HPDE6-E6E7 (cell line): ENCODE results near the gene ILF2.
A peak's percentile ranks its signal among the peaks of the same experiment; 100 is the strongest.
"Not testable (repeated sequence)": the region's sequence is repeated elsewhere in the genome, so short reads cannot be mapped to it uniquely, and the experiment has no call there.

Source experiments
- DNase-seq: peaks from one replicate; pipeline ENCODE4 v3.0.0; 2011; ENCODE audit warnings: missing footprints; ENCODE audit errors: extremely low spot score

ILF2 gene

DNA sequence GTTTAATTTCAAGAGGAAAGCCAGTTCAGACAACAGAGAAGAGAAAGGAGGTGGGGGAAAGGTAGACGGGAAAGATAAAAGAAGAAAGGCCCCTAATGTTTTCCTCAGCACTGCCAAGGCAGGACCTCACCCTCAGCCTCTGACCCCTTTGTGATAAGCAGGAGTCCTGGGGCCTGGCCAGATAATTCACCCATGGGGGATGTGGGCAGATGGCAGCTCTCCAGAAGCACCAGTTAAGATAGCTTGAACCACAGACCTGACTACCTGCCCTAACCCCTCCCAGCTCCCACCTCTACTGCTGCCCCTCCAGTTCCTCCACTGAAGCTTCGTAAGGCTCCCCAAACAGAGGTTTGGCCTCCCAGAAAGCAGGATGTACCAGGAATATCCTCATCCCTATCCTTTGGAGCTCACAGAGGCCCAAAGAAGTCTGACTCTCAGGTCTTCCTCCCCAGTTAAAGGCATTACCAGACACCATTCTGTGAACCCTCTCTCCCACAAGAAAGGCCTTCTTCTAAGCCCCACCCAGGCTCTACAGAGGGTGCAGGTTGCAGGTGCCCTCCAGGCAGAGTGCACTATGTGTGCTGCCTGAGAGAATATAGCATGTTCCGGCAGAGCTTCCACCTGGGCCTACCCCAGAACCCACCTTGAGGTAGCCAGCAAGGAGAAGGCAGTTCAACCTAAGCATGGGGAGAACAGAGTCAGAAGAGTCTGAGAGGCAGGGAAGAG, 21.5 kb downstream of the ILF2 start:
- no peak for DNase-seq

DNA sequence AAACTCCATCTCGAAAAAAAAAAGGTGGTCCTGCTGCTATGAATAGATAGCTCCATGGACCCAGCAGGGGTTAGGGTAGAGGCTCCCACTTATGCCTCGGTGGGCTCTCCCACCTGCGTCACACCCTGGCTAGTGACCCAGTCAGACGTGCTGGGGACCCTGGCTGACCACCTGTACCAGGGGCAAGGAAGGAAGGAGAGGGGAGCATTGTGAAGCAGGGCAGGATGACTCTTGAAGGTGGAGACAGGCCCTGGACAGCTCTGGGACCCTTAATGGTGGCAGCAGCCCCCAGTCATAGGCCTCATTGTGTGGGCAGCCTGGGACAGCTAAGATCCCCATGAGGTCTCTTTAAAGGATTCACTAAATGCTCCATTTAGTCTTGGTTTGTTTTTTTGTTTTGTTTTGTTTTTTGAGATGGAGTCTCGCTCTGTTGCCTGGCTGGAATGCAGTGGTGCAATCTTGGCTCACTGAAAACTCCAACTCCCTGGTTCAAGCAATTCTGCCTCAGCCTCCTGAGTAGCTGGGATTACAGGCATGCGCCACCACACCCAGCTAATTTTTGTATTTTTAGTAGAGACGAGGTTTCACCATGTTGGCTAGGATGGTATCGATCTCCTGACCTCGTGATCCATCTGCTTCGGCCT, 22.7 kb downstream of the ILF2 start:
- no peak for DNase-seq

DNA sequence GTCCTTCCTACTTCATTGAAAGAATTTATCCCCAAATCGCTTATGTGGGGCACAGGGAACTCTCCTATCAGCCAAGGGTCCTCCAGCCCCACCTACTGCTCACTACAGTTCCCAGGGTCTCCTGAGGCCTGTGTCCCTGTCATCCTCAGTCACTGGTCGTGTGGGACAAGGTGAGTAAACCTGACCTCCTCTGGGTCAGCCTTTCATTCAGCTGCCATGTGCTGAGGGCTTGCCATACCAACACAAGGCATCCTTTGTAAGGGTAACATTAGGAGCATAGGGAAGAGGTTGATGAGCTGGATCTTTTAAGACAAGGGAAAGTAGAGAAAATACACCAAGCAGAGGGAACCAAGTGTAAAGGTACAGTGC, 23.5 kb downstream of the ILF2 start:
- DNase-seq, result no peak

DNA sequence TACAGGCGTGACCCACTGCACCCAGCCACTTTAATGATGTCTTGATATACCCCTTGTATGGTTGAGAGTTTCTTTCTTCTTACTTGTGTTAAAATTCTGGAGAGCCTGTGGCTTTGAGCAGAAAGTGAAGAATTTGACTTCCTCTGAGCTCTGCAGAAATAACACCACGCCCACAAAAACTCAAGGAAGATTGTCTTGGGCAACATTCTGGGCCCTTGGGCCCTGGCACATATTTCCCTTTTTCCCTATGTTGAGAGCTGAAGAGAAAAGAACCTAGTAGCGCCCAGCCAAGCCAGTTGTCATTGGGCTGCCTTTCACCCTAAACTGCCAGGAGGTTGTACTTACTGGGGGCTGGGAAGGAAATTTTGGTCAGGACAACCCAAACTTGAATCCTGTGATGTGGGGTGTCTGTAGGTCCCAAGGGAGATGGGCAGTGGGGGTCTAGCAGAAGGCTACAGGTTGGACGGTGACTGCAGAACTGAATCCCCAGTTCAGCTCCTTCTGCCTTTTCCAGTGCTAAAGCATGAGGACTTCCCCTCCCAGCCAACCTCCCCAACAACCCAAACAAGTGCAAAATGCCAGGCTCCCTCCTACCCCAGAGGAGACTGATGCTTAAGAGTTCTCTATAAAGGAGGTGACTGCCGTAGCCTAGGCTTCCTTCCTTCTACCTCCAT, 24.0 kb downstream of the ILF2 start:
- DNase-seq, result no peak

DNA sequence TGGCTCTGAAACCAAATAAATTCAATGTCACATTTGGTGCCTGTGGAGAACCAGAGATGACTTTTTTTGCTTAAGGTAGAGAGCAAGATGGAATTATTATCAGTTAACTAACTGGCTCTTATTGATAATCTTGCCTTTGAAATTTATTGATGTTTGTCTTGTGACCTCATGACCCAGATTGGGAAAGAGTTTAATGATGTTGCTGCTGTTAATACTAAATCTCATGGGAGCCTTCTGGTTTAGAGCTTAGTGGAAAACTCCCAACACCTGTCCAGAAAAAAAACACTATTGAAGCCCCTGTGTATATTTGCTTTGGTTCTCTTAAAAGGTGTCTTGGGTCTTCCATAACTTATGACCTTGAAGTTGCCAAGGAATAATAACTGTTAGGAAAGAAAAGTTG, 27.0 kb downstream of the ILF2 start:
- DNase-seq, result no peak

DNA sequence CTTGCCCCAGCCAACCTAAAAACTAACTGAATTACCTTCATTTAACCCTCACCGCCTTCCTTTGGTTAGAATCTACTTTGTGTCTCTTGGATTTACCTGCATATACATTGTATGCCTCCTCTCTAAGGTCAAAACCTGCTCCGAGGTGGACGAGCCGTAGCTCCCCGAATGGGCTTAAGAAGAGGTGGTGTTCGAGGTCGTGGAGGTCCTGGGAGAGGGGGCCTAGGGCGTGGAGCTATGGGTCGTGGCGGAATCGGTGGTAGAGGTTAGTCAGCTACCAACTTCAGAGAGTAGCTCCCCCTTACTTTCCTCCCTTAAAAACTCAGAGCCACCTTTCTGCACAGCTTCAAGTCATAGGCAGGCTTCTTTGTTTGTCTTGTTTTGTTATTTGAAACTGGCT, 27.7 kb downstream of the ILF2 start:
- DNase-seq, result no peak

DNA sequence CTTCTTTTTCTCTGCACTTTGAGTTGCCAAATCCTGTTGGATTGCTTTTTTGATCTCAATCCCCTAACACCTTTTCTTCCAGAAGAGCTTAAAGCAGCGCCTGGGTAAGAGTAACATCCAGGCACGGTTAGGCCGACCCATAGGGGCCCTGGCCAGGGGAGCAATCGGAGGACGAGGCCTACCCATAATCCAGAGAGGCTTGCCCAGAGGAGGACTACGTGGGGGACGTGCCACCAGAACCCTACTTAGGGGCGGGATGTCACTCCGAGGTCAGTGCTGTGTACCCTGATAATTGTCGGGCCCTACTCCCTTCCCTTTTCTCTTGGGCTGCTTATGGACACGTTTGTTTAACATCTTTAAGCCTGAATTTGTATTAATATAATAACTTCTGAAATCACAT, 28.6 kb downstream of the ILF2 start:
- DNase-seq, result no peak

DNA sequence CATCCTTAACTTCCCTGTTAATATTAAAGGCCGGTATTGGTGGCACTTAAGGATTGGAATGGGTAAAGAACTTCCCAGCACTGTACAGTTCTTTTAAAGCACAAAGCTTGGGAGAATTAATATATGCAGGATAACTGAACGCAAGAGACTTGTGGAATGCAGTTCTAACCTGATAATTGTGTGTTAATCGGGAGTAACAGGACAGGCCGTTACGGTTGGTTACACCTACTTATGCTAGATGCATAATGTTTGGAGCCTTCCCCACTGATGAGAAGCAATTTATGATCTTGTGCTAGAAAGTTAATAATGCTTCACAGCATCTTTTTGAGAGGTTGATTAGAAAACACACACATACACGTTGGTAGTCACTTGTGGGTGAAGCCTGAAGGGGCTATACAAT, 29.9 kb downstream of the ILF2 start:
- no peak for DNase-seq

DNA sequence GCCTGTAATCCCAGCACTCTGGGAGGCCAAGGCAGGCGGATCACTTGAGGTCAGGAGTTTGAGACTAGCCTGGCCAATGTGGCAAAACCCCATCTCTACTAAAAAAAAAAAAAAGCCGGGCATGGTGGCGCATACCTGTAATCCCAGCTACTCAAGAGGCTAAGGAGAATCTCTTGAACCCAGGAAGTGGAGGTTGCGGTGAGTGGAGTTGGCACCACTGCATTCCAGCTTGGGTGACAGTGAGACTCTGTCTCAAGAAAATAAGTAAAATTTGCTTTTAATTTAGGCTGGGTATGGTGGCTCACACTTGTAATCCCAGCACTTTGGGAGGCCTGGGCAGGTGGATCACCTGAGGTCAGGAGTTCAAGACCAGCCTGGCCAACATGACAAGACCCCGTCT, 30.6 kb downstream of the ILF2 start:
- DNase-seq, result not testable (repeated sequence)

DNA sequence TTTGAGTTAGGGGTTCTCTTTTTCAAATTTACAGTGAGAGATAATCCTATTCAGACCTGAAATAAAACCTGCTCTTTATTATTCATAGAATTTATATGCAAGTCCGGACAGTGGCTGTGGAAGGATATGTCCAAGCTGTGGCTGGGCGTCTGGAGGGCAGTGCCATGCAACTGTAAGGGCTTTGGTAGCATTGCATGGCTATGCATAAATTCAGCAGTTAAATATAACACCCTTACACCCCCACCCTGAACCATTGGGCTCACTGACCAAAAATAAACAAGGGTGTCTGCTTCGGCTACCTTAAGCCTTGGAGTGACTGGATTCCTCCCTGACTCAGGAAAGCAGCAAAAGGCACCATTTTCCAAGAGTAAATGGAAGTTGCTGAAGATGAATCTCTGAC, 31.5 kb downstream of the ILF2 start:
- no peak for DNase-seq

DNA sequence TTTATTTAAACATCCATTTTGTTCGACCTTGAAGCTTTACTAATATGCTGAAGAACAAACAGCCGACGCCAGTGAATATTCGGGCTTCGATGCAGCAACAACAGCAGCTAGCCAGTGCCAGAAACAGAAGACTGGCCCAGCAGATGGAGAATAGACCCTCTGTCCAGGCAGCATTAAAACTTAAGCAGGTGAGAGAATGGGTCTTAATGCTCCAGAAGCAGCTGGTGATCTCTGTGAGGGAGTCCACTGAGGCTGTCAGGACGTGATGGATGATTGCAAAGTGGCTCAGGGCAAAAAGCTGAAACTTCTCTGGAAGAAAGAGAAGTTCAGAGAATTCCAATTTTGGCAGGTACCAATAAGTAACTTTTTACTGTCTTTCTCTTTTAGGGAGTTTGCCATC, 32.5 kb downstream of the ILF2 start:
- no peak for DNase-seq

DNA sequence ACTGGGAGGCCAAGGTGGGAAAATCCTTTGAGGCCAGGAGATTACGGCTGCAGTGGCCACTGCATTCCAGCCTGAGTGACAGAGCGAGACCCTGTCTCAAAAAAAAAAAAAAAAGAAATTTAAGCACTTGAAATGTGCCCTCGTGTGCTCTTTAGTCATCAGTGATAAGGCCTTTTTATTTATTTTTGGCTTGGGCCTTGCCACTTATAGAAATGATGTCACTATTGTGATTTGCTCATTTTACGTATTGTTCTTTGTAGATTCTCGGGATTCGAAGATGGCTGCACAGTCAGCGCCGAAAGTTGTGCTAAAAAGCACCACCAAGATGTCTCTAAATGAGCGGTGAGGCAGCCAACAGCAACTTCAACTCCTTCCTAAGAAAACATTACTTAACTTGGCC, 34.5 kb downstream of the ILF2 start:
- DNase-seq, result no peak

DNA sequence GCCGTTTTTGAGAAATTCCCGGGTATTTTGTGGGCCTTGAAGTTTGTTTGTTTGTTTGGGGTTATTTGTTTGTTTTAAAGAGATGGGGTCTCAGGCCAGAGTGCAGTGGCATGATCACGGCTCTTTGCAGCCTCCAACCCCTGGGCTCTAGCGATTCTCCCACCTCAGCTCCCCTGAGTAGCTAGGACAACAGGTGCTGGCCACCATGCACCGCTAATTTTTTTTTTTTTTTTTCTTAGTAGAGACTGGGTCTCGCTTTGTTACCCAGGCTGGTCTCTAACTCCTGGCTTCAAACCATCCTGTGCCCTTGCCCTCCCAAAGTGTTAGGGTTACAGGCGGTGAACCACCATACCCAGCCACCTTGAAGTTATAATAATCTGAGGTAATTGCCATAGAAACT, 34.9 kb downstream of the ILF2 start:
- no peak for DNase-seq

DNA sequence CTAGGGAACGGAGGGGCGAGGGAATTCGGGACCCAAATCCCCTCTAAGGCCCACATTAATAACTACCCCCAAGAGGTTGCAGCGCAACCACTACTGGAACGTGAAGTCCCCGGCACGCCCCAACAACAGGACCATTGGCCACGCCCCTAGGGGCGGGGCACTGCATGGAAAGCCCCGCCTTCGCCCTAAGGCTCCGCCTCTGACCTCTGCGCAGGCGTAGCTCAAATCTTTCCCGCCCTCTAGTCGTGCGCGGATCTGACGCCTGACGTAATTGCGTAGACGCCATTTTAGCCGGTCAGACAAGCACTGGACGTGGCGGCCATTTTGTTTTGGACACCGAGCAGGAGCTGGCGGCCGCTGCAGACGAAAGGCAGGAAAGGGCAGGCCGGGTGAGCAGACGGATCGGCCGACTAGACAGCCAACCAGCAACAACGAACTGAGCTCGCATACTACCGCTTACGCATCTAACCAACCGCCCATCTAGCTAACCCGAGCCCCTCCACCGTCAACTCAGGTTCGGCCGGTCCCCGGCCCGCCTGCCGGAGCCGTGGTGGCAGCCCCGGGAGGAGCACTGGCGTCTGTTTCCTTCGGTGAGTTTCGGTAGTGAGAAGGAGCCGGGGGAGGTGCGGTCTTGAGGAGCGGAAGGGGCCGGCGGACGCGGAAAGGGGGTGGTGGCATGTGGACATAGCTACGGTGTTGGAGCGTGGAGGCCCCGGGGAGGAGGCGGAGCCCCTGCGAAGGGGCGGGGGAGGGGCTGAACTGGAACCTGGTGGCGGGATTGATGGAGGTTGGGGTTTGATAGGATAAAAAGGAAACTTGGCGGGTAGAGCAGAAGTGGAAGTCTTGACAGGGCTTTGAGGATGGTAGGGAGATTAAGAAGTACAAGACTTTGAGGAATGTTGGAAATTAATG, 36.8 kb downstream of the ILF2 start, which contains the start of gene CHTOP:
Gene CHTOP (plus strand): TSS at position 313 of the 912 bp plus-strand sequence. CDS start 2,523 bp downstream, outside the sequence.
- DNase-seq, result peak; percentile 95

DNA sequence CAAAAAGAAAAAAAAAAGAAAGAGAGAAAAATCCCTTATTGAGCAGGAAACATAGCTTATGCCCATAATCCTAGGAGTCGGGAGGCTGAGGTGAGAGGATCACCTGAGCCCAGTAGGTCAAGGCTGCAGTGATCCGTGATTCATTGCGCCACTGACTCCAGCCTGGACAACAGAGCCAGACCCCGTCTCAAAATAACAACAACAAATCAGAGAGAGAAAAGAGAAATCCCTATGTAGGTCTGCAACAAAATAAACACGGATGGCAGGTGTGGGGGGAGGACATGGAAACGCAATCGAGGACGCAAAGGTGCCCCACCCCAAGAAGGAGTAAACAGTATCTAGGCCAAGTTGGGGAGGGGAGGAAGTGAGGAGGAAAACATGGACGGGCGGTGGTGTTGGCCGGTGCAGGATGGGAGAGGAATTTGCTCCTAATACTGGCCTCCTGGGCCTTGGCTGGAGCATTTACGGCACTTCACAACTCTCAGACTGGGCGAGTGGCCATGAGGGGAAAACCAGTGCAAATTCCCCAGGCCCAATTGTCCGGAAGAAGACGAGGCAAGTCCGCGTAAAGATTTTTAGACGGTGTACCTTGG, 37.5 kb downstream of the ILF2 start:
- DNase-seq, result no peak

DNA sequence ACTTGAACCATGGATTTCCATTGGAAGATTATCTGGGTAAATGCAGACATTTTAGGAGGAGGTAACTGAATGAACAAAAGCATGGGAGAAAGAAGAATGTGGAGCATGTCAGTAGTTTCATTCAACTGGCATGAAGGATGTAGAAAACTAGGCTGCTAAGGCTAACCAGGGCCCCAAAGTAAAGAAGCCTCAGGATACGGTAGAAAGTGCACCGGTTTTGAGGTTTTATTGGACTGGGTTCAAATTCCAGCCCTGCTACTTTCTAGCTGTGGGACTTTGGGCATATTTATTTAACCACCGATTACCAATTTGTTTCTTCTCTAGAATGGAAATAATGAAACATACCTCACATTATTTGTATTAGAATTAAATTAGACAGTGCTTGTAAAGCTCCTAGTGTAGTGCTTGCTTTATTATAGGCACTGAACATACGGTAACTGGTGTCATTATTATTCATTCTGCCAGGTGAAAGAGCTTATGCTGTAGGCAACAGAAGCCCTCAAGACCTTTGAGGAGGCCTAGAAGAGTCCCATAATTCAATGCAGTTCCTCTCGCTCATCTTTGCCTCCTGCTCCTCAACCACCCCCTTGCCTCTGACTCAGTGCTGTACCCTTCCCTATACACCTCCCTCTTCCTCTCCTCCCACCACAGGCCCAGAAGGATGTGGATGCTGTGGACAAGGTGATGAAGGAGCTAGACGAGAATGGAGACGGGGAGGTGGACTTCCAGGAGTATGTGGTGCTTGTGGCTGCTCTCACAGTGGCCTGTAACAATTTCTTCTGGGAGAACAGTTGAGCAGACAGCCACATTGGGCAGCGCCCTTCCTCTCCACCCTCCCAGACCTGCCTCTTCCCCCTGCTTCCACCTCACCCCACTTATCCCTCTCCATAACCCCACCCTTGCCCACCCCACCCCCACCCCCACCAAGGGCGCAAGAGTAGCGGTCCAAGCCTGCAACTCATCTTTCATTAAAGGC, 39.5 kb downstream of the ILF2 start:
- no peak for DNase-seq

DNA sequence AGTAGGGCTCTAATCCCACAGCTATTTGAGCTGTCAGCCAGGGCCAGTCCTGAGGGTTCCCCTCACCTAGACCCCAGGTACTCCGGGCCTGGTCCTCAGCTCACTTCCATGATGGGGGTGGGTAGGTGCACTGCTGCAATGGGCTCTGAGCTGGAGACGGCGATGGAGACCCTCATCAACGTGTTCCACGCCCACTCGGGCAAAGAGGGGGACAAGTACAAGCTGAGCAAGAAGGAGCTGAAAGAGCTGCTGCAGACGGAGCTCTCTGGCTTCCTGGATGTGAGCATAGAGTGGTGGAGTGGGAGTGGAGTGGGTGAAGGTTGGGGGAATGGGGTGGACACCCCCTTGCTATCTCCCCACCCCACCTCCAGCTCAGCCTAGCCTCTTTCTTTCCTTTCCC, 40.4 kb downstream of the ILF2 start:
- no peak for DNase-seq

DNA sequence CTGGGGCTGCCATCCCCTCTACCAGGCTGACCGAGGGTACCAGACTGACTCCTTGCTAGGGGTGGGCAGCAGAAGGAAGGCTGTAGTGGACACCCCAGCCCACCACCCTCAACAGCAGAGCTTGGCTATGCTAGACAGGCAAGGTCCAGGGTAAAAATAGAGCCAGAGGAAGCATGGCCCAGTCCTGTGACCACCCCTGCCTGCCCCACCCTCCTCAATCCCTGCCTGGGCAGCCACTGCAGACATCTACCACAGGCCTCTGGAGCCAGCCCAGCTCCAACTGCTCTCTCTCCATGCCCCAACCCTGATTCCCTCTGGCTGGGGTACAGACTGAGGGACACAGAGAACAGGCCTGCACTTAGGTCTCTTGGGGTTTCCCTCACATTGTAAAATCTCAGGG, 40.8 kb downstream of the ILF2 start:
- no peak for DNase-seq

DNA sequence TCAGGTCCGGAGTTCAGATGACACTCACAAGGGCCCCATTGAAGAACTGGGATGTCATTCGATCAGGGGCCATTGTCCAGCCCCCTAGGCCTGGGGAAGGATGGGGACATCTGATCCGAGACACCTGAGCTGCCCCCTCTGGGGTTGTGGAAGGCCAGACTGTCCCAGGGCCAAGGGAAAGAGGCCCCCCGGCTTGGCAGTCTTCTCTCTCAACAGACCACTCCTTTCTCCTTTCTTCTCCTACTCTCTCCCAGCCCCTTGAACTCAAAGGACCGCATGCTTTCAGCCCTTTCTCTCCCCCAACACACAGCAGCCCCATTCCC, 41.5 kb downstream of the ILF2 start:
- DNase-seq, result no peak

DNA sequence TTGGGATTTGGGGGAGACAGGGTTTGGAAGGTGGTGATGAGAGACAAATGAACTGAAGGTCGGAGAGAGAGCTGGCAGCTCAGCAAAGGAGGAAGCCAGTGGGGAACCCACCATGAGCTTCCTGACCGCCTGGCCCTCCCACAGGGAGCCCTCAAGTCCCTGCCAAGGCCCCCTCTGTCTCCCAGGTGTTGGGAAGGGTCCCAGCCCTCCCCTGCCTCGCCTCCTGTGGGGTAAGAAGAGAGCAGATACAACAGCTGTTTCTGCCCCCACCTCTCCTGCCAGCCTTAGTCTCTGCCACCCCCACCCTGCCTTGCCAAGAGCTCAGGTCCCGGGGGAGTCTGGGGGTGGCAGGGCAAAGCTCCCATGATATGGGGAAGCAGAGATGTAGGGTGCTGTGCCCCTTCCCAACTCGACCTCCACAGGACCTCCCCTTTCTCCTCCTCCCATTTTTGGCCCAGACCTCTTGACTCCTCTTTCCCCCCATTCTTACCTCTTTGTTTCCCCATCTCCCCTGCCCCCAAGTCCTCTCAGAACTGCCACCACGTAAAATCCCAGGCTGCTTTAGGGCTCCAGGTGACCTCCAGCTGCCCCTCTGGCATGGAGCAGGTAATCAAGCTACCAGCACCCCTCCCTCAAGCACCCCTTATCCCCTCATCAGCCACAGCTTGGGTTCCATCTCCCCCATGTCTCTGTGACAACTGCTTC, 42.0 kb downstream of the ILF2 start:
- no peak for DNase-seq
